Activated CD4-positive, alpha-beta T cell treated with anti-CD3 and anti-CD28 coated beads, Interleukin-2, amount 50 U/mL, for 24 hours (primary cell): Measurements from ENCODE around the gene YAP1.
"Not testable (repeated sequence)": the region's sequence is repeated elsewhere in the genome, so short reads cannot be mapped to it uniquely, and the experiment has no call there.

Experiments used
- DNase-seq, 2 donors: peaks; one replicate each; pipeline ENCODE4 v3.0.0-alpha.2; 2020; ENCODE audit warnings: low read depth in 1 of 2, low spot score in 1 of 2

Gene YAP1

DNA sequence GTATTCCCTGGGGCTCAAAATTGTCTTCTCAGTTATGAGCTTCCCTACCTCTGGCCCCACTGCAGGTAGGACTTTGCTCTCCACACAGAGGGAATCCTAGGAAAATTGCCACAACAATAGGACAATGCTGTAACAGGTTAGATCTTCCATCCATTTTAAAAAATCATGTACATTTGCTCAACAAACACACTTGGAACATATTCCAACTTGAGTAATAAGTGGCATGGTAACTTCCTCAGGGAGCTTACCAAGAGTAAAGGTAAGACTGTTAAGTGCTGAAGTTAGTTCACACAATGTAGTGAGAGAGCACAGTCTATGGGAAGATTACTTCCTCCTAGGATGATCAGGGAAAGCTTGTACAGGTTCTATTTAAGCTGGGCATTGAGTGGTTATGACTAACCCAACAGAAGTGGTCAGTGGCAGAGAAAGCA is 128.2 kb downstream of the YAP1 start:
- DNase-seq = no peak

DNA sequence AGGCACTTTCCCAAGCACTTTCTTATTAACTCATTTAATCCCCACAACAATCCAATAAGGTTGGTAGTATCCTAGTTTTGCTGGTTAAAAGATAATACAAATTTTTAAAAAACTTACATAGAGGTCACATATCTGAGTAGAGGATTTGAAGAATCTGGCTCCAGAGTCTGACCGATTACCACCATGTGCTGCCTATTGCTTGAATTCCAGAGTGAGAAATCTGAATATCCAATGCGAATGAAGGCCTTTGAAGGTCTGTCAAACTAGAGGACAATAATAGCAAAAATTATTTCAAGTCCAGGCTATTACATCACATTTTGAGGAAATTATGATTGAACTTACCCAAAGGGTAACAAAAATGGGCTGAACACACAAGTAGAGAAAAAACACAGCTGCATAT is 129.2 kb downstream of the YAP1 start:
- DNase-seq = no peak

DNA sequence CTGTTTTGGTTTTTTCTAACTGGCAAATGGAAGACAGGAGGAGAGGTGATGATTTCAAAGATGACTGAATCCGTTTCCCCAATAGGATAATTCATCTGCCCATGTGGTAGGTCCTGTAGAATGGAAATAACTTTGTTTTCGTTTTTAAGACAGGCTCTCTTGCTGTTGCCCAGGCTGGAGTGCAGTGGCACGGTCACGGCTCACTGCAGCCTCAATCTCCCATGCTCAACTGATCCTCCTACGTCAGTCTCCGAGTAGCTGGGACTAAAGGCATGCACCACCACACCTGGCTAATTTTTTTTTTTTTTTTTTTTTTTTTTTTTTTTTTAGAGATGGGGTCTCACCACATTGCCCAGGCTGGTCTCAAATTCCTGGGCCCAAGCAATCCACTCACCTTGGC is 129.7 kb downstream of the YAP1 start:
- DNase-seq = no peak

- DNase-seq = no peak
Measured at GRCh38 chr11:102240502-102240901, 130.3 kb downstream of the YAP1 start.

DNA sequence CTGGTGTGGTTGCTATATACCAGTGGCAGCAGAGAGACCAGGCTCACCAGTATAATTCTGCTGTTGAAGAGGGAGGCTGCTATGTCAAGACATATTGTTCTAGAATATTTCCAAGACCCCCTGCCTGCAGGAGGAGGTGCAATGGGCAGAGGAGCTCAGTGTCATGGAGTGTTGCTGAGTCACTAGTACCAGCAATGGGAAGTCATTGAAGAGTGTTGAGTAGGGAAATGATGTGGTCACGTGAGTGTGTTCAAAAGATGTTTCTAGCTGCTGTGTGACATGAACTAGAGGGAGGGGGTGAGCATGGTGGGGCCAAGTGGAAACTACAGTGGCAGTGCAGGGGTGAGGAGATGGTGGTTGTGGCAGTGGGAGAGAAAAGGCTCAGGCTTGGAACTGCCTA is 130.8 kb downstream of the YAP1 start:
- DNase-seq = no peak

GRCh38 chr11:102243399-102243884 is 133.2 kb downstream of the YAP1 start:
- no peak for DNase-seq

- no peak for DNase-seq
Measured at GRCh38 chr11:102244681-102245409, 134.6 kb downstream of the YAP1 start.

GRCh38 chr11:102251423-102251822 is 141.2 kb downstream of the YAP1 start:
- DNase-seq = no peak

DNA sequence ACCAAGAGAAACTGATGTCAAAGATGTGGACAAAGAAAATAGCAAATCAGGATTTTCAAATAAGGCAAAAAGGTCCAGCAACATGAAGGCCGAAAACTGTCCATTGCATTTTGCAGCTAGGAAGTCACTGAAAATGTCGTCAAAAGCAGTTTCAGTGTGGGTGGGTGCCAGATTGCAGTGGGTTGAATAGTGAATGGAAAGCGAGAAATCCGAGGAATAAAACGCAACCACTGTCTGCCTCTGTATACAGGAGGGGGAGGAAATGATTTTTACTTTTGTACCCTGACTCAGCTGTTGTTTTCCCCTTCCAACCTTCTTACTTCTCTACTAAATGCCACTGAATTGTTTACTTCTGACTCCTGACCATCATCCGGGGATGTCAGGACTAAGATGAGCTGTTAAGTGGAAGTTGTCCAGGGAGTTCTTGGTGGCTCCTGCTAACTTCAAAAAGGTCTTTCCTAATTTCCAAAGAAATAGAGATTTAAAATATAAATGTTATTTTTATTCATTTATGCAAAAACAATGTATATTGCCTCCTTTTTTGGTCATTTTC is 142.2 kb downstream of the YAP1 start:
- DNase-seq = no peak

DNA sequence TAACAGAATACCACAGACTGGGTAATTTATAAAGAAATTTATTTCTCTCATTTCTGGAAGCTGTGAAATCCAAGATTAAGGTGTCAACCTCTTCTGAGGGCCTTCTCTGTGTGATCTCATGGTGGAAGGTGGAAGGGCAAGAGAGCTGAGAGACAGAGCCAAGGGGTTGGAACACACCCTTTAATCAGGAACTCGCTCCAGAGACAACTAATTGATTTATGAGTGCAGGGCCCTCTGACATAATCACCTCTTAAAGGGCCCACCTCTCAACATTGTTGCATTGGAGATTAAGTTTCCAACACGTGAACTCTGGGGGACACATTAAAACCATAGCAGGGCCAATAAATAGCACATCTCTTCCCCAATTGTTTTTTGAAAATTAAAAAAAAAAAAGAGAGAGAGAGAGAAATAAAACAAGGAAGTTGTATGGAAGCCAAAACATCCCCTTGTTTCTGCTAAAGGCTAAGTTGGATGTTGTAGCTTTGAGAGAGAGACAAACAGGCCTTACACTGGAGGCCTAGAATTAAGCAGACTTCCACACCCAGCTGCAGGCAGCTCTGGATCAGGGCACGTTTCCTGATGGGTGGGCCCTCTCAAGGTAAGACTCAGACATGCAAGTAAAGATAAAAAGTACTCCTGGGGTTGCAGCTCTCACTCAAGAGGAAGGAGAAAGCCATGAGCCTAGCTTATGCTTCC is 142.9 kb downstream of the YAP1 start:
- DNase-seq = no peak

DNA sequence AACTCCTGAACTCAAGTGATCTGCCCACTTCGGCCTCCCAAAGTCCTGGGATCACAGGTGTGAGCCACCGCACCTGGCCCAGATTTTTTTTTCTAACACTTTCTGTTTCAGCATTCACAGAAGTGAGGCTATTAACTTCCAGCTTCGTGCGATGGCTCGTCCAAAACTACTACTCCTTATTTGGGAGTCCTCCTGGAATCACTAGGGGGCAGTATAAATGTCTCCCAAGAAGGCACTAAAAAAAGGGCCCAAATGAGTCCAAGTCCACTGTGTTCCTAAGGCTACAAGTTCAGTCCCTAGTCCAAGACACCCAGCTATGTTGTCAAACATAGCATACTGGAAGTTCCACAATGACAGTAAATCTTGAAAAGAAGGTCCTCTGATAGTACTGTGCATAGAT is 143.8 kb downstream of the YAP1 start:
- no peak for DNase-seq

DNA sequence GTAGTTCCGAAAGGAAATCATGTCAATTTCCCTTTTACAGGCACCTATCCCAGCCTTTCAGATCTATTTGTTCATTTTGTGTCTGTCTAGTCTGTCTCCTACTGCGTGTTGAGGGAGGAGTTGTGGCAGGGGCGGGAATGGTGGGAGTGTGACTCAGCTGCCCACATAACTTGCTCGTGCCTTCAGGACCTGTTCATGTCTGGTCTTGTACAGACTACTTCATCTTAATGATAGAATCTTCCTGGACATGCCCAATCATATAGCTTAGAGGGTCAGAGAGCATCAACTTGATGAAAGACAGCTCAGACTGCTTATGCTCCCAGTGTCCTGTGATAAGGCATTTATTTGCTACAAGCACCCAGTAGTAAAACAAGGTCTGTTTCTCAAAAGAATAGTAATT is 146.0 kb downstream of the YAP1 start:
- DNase-seq = no peak

GRCh38 chr11:102260241-102260640 is 150.0 kb downstream of the YAP1 start:
- DNase-seq = no peak

- DNase-seq = no peak
Measured at GRCh38 chr11:102263379-102264003, 153.2 kb downstream of the YAP1 start.

- DNase-seq = not testable (repeated sequence)
Measured at GRCh38 chr11:102264704-102265103, 154.5 kb downstream of the YAP1 start.

DNA sequence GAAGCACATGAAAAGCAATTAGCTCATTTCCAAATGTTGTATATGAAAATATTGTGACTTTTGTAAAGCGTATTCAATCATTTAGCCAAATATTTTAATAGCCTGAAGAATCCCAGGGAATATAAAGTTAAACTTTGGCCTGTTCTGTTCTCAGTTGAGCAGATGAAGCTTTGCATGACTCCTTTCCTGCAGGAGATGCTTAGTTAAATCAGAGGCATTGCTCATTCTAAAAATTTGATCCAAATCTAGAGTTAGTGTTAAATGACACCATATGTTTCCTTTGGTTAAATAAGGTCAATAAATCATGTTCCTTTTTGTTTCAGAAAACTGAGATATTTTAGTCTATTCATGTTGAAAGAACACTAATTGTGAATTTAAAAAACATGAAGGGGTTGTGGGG is 155.9 kb downstream of the YAP1 start:
- DNase-seq = no peak

DNA sequence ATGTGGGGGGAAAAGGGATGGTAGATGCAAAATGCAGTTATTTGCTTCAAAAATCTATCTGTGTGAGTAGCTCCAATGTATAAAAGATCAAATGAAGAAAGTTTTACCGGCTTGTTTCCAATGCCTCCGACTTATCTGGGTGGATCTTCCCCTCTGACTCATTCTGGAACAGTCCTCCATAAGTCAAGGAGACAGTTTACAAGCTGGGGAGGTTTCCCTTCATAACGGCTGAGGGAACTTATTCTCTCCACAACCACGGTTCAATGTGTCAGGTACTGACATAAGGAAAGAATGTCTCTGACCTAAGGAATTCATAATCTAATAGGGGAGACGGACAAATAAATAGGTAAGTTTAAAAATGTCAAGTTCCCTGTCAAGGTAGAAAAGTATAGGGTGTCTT is 157.4 kb downstream of the YAP1 start:
- no peak for DNase-seq

DNA sequence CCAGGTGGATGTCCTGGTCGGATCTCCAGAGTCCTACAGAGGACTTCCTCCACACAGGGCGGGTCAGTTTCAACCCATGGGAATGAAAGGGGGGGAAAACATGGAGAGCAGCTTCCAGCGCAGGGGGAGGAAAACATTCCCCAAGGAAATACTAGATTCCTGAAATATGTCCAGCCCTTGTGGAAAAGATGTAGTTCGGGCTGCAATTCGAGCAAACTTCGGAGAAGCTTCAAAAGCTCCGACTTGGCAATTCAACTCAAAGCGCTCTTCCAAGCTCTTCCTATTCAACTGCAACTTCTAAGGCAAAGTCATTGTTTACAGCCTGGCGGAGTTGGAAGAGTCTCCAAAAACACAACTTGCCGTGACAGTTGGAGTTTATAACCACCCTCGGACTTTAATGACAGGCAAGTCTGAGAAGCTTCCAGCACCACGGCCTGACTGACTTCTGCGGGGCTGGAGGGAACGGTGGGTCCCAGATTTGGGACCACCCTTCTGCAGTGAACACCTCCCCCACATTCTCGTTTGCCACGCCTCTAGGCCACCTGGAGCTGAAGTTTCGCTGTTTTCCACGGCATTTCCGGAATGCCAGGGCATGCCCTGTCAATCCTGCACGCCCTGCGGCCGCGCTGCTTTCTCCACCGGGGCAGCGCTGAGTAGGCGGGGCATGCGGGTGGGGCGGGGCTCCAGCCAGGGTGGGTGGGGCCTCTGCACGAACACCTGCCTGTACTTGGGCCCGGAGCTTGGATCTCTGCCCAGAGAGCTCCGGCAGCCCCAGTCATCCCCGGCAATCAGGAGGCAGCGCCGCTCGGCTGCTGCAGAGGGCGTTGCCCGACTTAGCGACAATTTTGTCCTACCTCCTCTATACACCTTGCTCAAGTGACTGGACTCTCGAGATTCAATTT is 158.1 kb downstream of the YAP1 start:
- DNase-seq = peak; percentile 52 to 67

- no peak for DNase-seq
Measured at GRCh38 chr11:102268985-102269470, 158.8 kb downstream of the YAP1 start.

- DNase-seq = no peak
Measured at GRCh38 chr11:102269927-102270326, 159.7 kb downstream of the YAP1 start.
